Regular cardiac myocyte (primary cell): ENCODE data around the gene NSUN5. TPM values are rescaled to one million over a fixed set of nuclear protein-coding genes. Genes with fewer than 3 reads are reported as not detected.

ENCODE experiments used
- total RNA-seq: library from RNA; depleted of rRNA; stranded (reverse); fragments of >200 nt; gene quantifications from 2 replicates; pipeline ENCODE4 v1.2.3, GENCODE V29; 2014

NSUN5 gene
- 13.2 and 21.3 TPM in 2 replicates for total RNA-seq

GRCh38 chr7:73308665-73309214 lies at the start of gene NSUN5:
Gene NSUN5 (minus strand): TSS chr7:73308826. CDS start chr7:73308790, 36 bp downstream.

GRCh38 chr7:73327922-73328321 lies 19.3 kb upstream of the NSUN5 start, which contains the start of the genes FKBP6 and TRIM50:
Gene FKBP6 (plus strand): TSS chr7:73328161. CDS start chr7:73328429, 268 bp downstream.
Gene TRIM50 (minus strand): TSS chr7:73328082. CDS start chr7:73324787, 3,295 bp downstream.

Other genes with a start within 250 kb of the NSUN5 start
- not detected in 2 replicates for gene SPDYE9, start 222.8 kb downstream of the NSUN5 start, total RNA-seq
- gene TRIM50, start 19.3 kb upstream of the NSUN5 start, total RNA-seq = not detected in 2 replicates
- not detected in 2 replicates for gene FKBP6, start 19.3 kb upstream of the NSUN5 start, total RNA-seq
- gene FZD9, start 125.0 kb upstream of the NSUN5 start, total RNA-seq = 0.85 and 0.96 TPM in 2 replicates
- gene BAZ1B, start 213.5 kb upstream of the NSUN5 start, total RNA-seq = 40.6 and 71.1 TPM in 2 replicates
- 14.7 and 36.4 TPM in 2 replicates for gene BCL7B, start 248.9 kb upstream of the NSUN5 start, total RNA-seq